Spleen (tissue), 7 donors: ENCODE measurements around the gene TMEM164.

Experiments
- CTCF ChIP-seq, 11 experiments: fragments of 200-600 bp in 7 of 11; fragments of 450-650 bp in 4 of 11; sonication (generic) in 4 of 11; IDR thresholded peaks in 8 of 11; conservative IDR thresholded peaks in 3 of 11; 1 replicate in 7 of 11; 2 replicates in 4 of 11; pipeline versions ENCODE4 v1.4.0 to v1.8.0; 2016 to 2021; ENCODE audit warnings: antibody characterized with exemption in 11 of 11, inconsistent platforms in 4 of 11, mild to moderate bottlenecking in 1 of 11
- POLR2A ChIP-seq, 3 donors: fragments of 450-650 bp; IDR thresholded peaks; one replicate each; pipeline ENCODE4 v1.5.1; 2017; ENCODE audit warnings: antibody characterized with exemption in 3 of 3, mild to moderate bottlenecking in 1 of 3
- POLR2AphosphoS5 ChIP-seq, 3 donors: sonication (generic); formaldehyde crosslinking; IDR thresholded peaks; one replicate each; pipeline ENCODE4 v1.5.1; 2017; ENCODE audit warnings: antibody characterized with exemption in 3 of 3
- donor health status: DM: no; HTN: no; CAD: no; lungs with moderate emphysema.
- donor health status: DM: no; HTN: no; CAD: no.
- donor health status: DM: no; HTN: no; CAD: no.

GRCh38 chrX:110036162-110037033, 33.5 kb downstream of the TMEM164 start:
- TF ChIP-seq CTCF (IDR thresholded peaks at IDR 0.05 in 8 of 11, conservative IDR thresholded peaks at IDR 0.05 in 3 of 11), result no peak
- TF ChIP-seq POLR2AphosphoS5 (IDR thresholded peaks at IDR 0.05), result no peak
- no peak for TF ChIP-seq POLR2A (IDR thresholded peaks at IDR 0.05)
